H9 (cell line): ENCODE measurements around the gene CACNA1I. TPM values are rescaled to one million over a fixed set of nuclear protein-coding genes. Genes with fewer than 3 reads are reported as not detected.

Experiments
- DNase-seq: peaks from one replicate; pipeline ENCODE4 v3.0.0-alpha.2; 2017
- H2AFZ ChIP-seq: one replicate; pipeline ENCODE4 v1.6.1; 2013; ENCODE audit warnings: mild to moderate bottlenecking, low read length, control low read depth, moderate library complexity
- H2AK5ac ChIP-seq: 2 replicates; pipeline ENCODE4 v1.6.1; 2013; ENCODE audit warnings: low read length, control low read depth, mixed read lengths; ENCODE audit not compliant: insufficient read length
- H2BK120ac ChIP-seq: one replicate; pipeline ENCODE4 v1.6.1; 2013; ENCODE audit warnings: low read depth, mild to moderate bottlenecking, low read length, control low read depth, inconsistent platforms; ENCODE audit not compliant: poor library complexity, severe bottlenecking
- H2BK12ac ChIP-seq: 2 replicates; pipeline ENCODE4 v1.6.1; 2013; ENCODE audit warnings: low read length, control low read depth, mixed read lengths, low read depth; ENCODE audit not compliant: insufficient read length
- H2BK15ac ChIP-seq: 2 replicates; pipeline ENCODE4 v1.6.1; 2013; ENCODE audit warnings: low read depth, low read length, control low read depth
- H2BK20ac ChIP-seq: one replicate; pipeline ENCODE4 v1.6.1; 2013; ENCODE audit warnings: low read depth, mild to moderate bottlenecking, low read length, control low read depth, inconsistent platforms; ENCODE audit not compliant: poor library complexity, severe bottlenecking
- H2BK5ac ChIP-seq: 2 replicates; pipeline ENCODE4 v1.6.1; 2013; ENCODE audit warnings: low read length, control low read depth, mixed read lengths; ENCODE audit not compliant: insufficient read length
- H3K14ac ChIP-seq: 2 replicates; pipeline ENCODE4 v1.6.1; 2013; ENCODE audit warnings: low read length, control low read depth; ENCODE audit not compliant: insufficient read depth
- H3K18ac ChIP-seq: 2 replicates; pipeline ENCODE4 v1.6.1; 2013; ENCODE audit warnings: low read depth, mild to moderate bottlenecking, mixed read lengths, low read length, control low read depth; ENCODE audit not compliant: insufficient read length
- H3K23ac ChIP-seq: 2 replicates; pipeline ENCODE4 v1.6.1; 2013; ENCODE audit warnings: low read length, control low read depth, mixed read lengths, low read depth; ENCODE audit not compliant: insufficient read length
- H3K23me2 ChIP-seq: 2 replicates; pipeline ENCODE4 v1.6.1; 2013; ENCODE audit warnings: low read depth, mild to moderate bottlenecking, mixed read lengths, low read length, control low read depth; ENCODE audit not compliant: insufficient read length, poor library complexity, severe bottlenecking
- H3K27ac ChIP-seq: 2 replicates; pipeline ENCODE4 v1.5.1; 2013; ENCODE audit warnings: low read length, control low read depth, mixed read lengths, low read depth; ENCODE audit not compliant: insufficient read length
- H3K27me3 ChIP-seq: 2 replicates; pipeline ENCODE4 v1.6.1; 2013; ENCODE audit warnings: low read length, control low read depth, inconsistent platforms; ENCODE audit not compliant: insufficient read depth
- H3K4ac ChIP-seq: 2 replicates; pipeline ENCODE4 v1.6.1; 2013; ENCODE audit warnings: low read depth, mild to moderate bottlenecking, control low read depth, inconsistent platforms, low read length, moderate library complexity
- H3K4me1 ChIP-seq: 2 replicates; pipeline ENCODE4 v1.6.1; 2013; ENCODE audit warnings: low read length, control low read depth, inconsistent platforms; ENCODE audit not compliant: insufficient read depth
- H3K4me2 ChIP-seq: 2 replicates; pipeline ENCODE4 v1.6.1; 2013; ENCODE audit warnings: low read length, control low read depth, mixed read lengths; ENCODE audit not compliant: insufficient read length, insufficient read depth
- H3K56ac ChIP-seq: 2 replicates; pipeline ENCODE4 v1.6.1; 2013; ENCODE audit warnings: low read depth, mild to moderate bottlenecking, mixed read lengths, low read length, control low read depth; ENCODE audit not compliant: insufficient read length
- H3K79me1 ChIP-seq: 2 replicates; pipeline ENCODE4 v1.6.1; 2013; ENCODE audit warnings: low read depth, mild to moderate bottlenecking, moderate library complexity, low read length, control low read depth, inconsistent platforms; ENCODE audit not compliant: insufficient read depth, poor library complexity, severe bottlenecking
- H3K79me2 ChIP-seq: 2 replicates; pipeline ENCODE4 v1.6.1; 2013; ENCODE audit warnings: low read length, control low read depth, inconsistent platforms; ENCODE audit not compliant: insufficient read depth
- H3K9ac ChIP-seq: 2 replicates; pipeline ENCODE4 v1.6.1; 2013; ENCODE audit warnings: low read length, control low read depth, mixed read lengths; ENCODE audit not compliant: insufficient read length; ENCODE audit errors: extremely low read depth
- H3K9me3 ChIP-seq: one replicate; pipeline ENCODE4 v1.6.1; 2013; ENCODE audit warnings: low read depth, low read length, inconsistent platforms; ENCODE audit not compliant: control insufficient read depth
- H3T11ph ChIP-seq: one replicate; pipeline ENCODE4 v1.6.1; 2013; ENCODE audit warnings: mild to moderate bottlenecking, low read length, control low read depth, inconsistent platforms
- H4K20me1 ChIP-seq: one replicate; pipeline ENCODE4 v1.6.1; 2013; ENCODE audit not compliant: control insufficient read depth, insufficient read length, insufficient read depth
- H4K5ac ChIP-seq: 2 replicates; pipeline ENCODE4 v1.6.1; 2013; ENCODE audit warnings: low read depth, mild to moderate bottlenecking, mixed read lengths, low read length, control low read depth; ENCODE audit not compliant: insufficient read length
- H4K8ac ChIP-seq: replicated peaks from 2 replicates; pipeline ENCODE4 v1.6.1; 2013; ENCODE audit warnings: low read length, control low read depth, mixed read lengths, low read depth; ENCODE audit not compliant: insufficient read length
- H4K91ac ChIP-seq: 2 replicates; pipeline ENCODE4 v1.6.1; 2013; ENCODE audit warnings: low read depth, mild to moderate bottlenecking, moderate library complexity, mixed read lengths, low read length, control low read depth; ENCODE audit not compliant: insufficient read length
- H3K27ac Mint-ChIP-seq, 3 experiments: 2 replicates in 2 of 3; 3 replicates in 1 of 3; pipeline ENCODE4 v1.8.0; 2020 to 2021; ENCODE audit warnings: mixed read lengths in 3 of 3, mild to moderate bottlenecking in 1 of 3, moderate library complexity in 1 of 3
- H3K27me3 Mint-ChIP-seq: 2 replicates; pipeline ENCODE4 v1.8.0; 2021; ENCODE audit warnings: low read depth, mild to moderate bottlenecking, moderate library complexity, mixed read lengths
- H3K36me3 Mint-ChIP-seq, 3 experiments: 2 replicates in 2 of 3; 3 replicates in 1 of 3; pipeline ENCODE4 v1.8.0; 2020 to 2021; ENCODE audit warnings: low read depth in 3 of 3, mixed read lengths in 3 of 3; ENCODE audit not compliant: insufficient read depth in 1 of 3
- H3K4me1 Mint-ChIP-seq, 2 experiments: 2 replicates each; pipeline ENCODE4 v1.8.0; 2020; ENCODE audit warnings: mixed read lengths in 2 of 2
- H3K4me3 Mint-ChIP-seq, 2 experiments: 2 replicates in 1 of 2; 3 replicates in 1 of 2; pipeline ENCODE4 v1.8.0; 2020 to 2021; ENCODE audit warnings: mild to moderate bottlenecking in 2 of 2, mixed read lengths in 2 of 2, moderate library complexity in 1 of 2
- H3K9me3 Mint-ChIP-seq, 2 experiments: 2 replicates in 1 of 2; 3 replicates in 1 of 2; pipeline ENCODE4 v1.8.0; 2020; ENCODE audit warnings: mild to moderate bottlenecking in 2 of 2, mixed read lengths in 2 of 2, moderate library complexity in 1 of 2
- CTCF ChIP-seq: fragments of 200-600 bp; sonication (generic); conservative IDR thresholded peaks from 3 replicates; pipeline ENCODE4 v1.8.0; 2021; ENCODE audit warnings: antibody characterized with exemption, mild to moderate bottlenecking
- WGBS: extraction: QIAGEN DNeasy Blood & Tissue Kit; methylation state at CpG from one replicate; pipeline ENCODE4 v1.1.7; 2013; ENCODE audit warnings: missing lambda C conversion rate, low lambda C conversion rate, mixed read lengths; ENCODE audit not compliant: insufficient read length; ENCODE audit errors: extremely low coverage; 5-methylcytosine and 5-hydroxymethylcytosine counted together
- total RNA-seq: library from RNA; stranded (reverse); gene quantifications from 2 replicates; pipeline ENCODE4 v1.2.1, GENCODE V29; 2021

Gene CACNA1I
- total RNA-seq, 1 experiment from 2014 or later: 0.50 TPM

DNA sequence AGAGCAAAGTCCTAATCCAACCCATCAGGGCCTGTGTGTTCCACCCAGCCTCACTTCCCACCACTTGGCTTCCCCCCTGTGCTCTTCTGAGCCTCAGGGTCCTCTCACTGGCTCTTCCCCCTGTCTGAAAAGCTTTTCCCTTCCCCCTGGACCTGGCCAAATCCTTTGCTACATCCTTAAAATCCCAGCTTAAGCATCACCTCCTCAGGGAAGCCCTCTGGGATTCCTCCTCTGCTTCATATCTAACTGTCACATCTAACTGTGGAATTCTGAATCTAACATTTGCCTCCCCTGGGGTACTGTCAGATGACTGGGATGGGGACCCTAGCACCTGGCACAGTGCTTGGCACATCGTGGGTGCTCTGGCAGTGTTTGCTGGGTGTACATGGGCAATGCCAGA, 985 bp downstream of the CACNA1I start:
- DNase-seq: no peak
- Histone ChIP-seq H4K5ac (no peak overlapping the region), H4K20me1 (no peaks in the 10 kb centered on the region), H3K14ac (peak overlapping the region; percentile 16; the same call in 1 of the 2 replicates), H2BK12ac (no peak overlapping the region), H2BK15ac (no peak overlapping the region), H4K91ac (no peak overlapping the region), H3K56ac (no peak overlapping the region), H2BK20ac (no peak overlapping the region), H3K4me1 (no peaks in the 10 kb centered on the region), H2AFZ (no peak overlapping the region), H2BK5ac (no peak overlapping the region), H3K23ac (no peak overlapping the region), H3K79me1 (no peaks in the 10 kb centered on the region), H3K4ac (no peak overlapping the region), H3K4me2 (no peak overlapping the region), H3K23me2 (no peaks in the 10 kb centered on the region), H3K18ac (no peak overlapping the region), H4K8ac (no peak overlapping the region), H3K9ac (no peak overlapping the region), H3K9me3 (no peaks in the 10 kb centered on the region), H2BK120ac (no peak overlapping the region), H2AK5ac (no peak overlapping the region), H3K27me3 (no peaks in the 10 kb centered on the region), H3K79me2 (no peaks in the 10 kb centered on the region), H3K27ac (no peak overlapping the region), H3T11ph (no peak overlapping the region)
- Mint-ChIP-seq H3K9me3 (no peaks in the 10 kb centered on the region), H3K36me3 (no peaks in the 10 kb centered on the region), H3K4me1 (peaks cover 0 to 3% of the 10 kb centered on the region in 2 experiments; a peak in 2 of 4 replicates), H3K4me3 (no peak overlapping the region), H3K27ac (no peak overlapping the region; a peak in 1 of 7 replicates), H3K27me3 (peaks cover 14% of the 10 kb centered on the region)
- TF ChIP-seq CTCF: no peak
- WGBS: no CpG with 5 or more reads among the region's 1 CpG
